NCI-H1436 (cell line): ENCODE data around the gene ERCC4.
"Not testable (repeated sequence)": the region's sequence is repeated elsewhere in the genome, so short reads cannot be mapped to it uniquely, and the experiment has no call there.

Source experiments
- DNase-seq: peaks from one replicate; lab custom pipeline; 2025; lab: John Stamatoyannopoulos, UW

Gene ERCC4

DNA sequence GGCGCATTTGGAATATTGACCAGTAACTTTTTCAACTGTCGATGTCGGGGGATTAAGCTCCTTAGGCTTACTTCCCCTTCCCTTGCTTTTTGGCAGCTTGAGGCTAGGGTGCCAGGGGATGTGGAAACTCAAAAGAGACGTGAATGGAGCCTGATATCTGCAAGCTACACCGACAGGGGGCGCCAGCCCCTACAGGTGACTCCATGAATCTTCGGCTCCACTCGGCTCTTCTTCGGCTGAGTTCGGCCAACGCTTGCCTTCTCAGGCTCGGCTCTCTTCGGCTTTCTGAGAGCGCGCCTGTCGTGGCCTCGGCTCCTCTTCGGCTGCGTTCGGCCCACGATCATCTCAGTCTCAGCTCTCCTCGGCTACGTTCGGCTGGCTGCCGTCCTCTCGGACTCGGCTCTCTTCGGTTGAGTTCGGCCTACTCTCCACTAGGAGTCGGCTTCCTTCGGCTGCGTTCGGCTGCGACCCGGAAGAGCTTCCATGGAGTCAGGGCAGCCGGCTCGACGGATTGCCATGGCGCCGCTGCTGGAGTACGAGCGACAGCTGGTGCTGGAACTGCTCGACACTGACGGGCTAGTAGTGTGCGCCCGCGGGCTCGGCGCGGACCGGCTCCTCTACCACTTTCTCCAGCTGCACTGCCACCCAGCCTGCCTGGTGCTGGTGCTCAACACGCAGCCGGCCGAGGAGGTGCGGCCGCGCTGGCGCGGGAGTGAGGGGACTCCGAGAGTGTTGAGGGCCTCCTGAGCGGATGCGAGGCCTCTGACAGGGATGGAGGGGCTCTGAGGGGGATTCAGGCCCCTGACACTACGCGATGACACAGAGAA lies at the start of gene ERCC4:
Gene ERCC4 (plus strand): TSS at position 472 of the 827 bp plus-strand sequence. CDS start 12 bp downstream, at position 484.
- DNase-seq, result peak; percentile 98

- DNase-seq, result peak; percentile 19
These were observed 46.0 kb upstream of the ERCC4 start for GRCh38 chr16:13873835-13874438.

- DNase-seq, result no peak
These were observed 44.2 kb upstream of the ERCC4 start for GRCh38 chr16:13875614-13876284.

- DNase-seq, result no peak
These were observed 36.7 kb upstream of the ERCC4 start for GRCh38 chr16:13883276-13883675.

GRCh38 chr16:13883881-13884280 lies 36.1 kb upstream of the ERCC4 start:
- no peak for DNase-seq

DNA sequence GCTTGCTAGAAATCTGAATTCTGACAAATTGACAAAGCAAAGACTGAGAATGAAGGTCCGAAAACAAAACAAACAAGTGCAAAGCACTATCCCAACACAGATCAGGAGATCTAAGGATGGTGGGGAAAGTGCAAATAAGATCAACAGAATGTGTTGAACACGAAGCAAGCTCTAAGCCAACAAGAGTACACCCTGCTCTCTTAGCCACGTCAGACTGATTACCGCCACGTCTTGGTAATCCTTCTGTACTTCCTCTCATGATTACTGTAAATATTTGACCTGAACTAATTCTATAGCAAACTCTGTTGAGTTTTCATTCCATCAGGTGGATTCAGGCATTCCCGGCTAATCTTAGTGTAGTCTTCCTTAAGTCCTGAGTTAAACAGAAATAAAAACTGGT lies 34.3 kb upstream of the ERCC4 start:
- DNase-seq, result no peak

GRCh38 chr16:13886608-13887007 lies 33.3 kb upstream of the ERCC4 start:
- DNase-seq, result no peak

DNA sequence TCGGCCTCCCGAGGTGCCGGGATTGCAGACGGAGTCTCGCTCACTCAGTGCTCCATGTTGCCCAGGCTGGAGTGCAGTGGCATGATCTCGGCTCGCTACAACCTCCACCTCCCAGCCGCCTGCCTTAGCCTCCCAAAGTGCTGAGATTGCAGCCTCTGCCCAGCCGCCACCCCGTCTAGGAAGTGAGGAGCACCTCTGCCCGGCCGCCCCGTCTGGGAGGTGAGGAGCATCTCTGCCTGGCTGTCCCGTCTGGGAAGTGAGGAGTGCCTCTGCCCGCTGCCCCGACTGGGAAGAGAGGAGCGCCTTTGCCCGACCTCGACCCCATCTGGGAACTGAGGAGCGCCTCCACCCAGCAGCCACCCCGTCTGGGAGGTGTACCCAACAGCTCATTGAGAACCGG lies 30.6 kb upstream of the ERCC4 start:
- not testable (repeated sequence) for DNase-seq

DNA sequence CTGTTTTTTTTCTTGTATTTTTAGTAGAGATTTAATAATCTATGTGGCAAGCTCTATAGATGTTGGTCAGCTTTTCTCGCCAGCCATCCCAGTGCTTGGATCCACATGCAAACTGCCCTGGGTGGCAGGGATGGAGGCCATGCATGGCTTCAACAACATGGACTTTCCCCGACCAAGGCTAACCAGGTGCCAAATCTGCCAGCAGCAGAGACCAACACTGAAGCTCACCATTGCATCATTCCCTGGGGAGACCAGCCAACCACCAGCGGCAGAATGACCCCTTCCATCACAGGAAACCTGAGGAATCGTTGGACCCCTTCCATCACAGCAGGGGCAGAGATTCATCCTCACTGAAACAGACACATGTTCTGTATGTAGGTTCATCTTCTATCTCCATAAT lies 27.7 kb upstream of the ERCC4 start:
- no peak for DNase-seq

- no peak for DNase-seq
These were observed 24.4 kb upstream of the ERCC4 start for GRCh38 chr16:13895516-13895915.

DNA sequence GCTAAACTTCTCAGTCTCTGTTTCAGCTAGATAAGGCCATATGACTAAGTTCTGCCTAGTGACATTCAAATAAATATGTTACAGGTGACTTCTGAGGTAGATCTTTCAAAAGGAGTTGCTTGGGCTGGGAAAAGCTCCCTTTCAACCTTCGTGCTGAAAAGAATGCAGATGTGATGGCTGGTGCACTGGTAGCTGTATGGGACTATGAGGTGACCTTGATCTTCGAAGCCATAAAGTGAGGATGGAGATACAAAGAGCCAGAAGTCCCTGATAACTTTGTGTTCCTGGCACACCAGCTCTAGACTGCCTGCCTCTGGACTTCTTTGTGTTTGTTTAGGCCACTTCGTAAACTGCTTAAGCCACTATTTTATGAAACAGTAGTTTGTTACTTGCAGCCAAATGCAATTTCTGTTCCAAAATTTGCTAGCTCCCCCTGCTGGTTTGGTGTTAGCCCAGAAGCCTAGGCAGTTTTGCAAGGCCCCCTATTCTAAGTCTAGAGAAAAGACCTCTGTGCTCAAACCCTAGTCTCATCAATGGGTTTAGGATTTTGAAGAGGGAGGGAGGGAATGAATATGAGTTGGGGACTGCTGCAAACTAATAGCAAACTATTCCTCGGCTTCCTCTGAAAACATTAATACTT lies 23.3 kb upstream of the ERCC4 start:
- no peak for DNase-seq

DNA sequence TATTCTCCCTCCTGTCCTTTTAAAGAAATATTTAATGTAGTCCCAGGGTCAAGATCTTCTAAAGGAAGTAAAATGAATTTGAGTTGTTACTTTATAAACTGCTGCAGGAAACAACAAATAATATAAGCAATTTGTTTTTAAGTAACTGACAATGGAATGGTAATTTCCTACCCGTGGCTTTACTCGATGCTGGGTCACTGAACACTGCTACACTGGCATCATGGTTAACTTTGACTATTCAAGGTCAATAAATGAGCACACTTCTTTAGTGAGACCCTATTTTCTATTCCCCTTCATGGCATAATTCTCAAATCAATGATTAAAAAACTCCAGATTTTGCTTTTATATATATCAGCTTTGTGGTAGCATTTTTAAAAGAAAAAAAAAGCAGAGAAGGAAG lies 22.1 kb upstream of the ERCC4 start:
- no peak for DNase-seq

GRCh38 chr16:13898233-13898632 lies 21.7 kb upstream of the ERCC4 start:
- no peak for DNase-seq

- DNase-seq, result no peak
These were observed 17.9 kb upstream of the ERCC4 start for GRCh38 chr16:13902052-13902451.

- no peak for DNase-seq
These were observed 17.3 kb upstream of the ERCC4 start for GRCh38 chr16:13902677-13903076.

DNA sequence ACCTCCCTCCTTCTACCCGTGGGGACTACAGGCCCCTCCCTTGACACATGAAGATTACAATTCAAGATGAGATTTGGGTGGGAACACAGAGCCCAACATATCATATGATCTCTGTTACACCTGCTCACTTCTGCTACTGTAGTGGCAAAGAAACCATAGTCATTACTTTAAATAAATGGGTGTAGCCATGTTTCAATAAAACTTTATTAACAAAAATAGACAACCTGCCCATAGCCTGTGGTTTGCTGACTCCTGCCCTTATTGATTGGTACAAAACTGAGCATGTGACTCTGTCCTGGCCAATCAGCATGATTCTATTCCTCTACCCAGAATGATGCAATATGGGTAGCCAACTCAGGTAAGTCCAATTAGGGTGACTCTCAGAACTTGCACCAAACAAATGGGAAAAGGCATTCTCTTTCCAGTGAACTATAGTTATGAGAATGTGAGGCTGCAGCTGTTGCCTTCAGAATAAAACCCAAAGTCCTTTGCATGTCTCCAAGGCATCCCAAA lies 15.7 kb upstream of the ERCC4 start:
- DNase-seq, result no peak

GRCh38 chr16:13904822-13905221 lies 15.1 kb upstream of the ERCC4 start:
- DNase-seq, result not testable (repeated sequence)

GRCh38 chr16:13906168-13907089 lies 13.5 kb upstream of the ERCC4 start:
- DNase-seq, result no peak

DNA sequence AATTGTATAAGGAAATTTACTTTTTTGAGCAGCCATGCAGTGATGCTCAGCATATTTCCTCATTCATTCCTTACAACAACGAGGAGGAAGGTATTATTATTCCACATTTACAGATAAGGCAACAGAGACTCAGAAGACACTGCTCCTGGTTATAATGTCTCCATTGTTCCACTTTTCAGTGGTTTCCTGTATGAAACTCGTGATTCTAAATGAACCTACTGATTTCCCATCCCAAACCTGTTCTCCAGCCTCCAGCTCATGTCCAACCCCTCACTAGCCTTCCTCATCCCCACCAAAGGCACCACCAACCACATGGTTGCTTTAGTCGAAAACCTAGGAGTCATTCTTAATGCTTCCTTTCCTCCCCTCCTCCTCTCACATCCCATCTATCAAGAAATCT lies 12.5 kb upstream of the ERCC4 start:
- DNase-seq, result no peak

DNA sequence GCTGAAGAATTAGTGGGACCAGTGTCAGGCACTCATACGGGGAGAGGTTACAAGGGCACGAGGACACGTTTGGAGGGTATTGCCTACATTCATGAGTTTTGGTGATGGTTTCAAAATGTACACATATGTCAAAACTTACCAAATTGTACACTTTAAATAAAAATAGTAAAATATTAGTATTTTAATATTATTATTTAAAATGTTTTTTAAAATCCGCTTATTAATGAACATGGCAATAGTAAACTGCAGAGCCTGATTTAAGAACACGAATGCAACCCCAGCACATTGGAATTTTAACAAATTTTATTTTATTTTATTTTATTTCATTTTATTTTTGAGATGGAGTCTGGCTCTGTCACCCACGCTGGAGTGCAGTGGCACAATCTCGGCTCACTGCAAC lies 10.9 kb upstream of the ERCC4 start:
- no peak for DNase-seq

DNA sequence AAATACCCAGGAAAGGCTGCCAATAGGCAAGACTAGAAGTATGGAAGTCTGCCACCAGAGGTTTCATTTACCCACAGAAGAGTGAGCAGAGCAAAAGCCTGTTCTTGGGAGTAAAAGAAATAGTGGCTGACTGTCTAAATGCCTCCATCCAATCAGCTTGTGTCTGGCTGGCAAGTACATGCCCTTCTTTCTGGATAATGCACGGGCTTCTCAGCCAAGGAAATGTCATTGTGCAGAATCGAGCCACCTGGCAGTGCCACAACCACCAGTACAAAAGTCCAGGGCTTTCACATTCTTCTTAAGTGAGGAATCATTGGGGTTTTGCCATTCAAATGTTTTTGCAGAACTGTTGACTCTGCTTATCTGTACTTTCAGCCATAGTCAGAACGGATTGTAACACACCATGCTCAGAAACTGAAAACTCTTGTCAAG lies 10.1 kb upstream of the ERCC4 start:
- no peak for DNase-seq
